NCI-H226 (cell line): Measurements from ENCODE around the gene OR5B17.
"Not testable (repeated sequence)": the region's sequence is repeated elsewhere in the genome, so short reads cannot be mapped to it uniquely, and the experiment has no call there.

Source experiments
- DNase-seq: peaks from one replicate; pipeline ENCODE4 v3.0.0-alpha.2; 2015

Gene OR5B17

GRCh38 chr11:58358969-58359368, at the start of gene OR5B17:
Gene OR5B17 (minus strand): TSS chr11:58359069. CDS start chr11:58359069, 0 bp downstream.
- no peak for DNase-seq

DNA sequence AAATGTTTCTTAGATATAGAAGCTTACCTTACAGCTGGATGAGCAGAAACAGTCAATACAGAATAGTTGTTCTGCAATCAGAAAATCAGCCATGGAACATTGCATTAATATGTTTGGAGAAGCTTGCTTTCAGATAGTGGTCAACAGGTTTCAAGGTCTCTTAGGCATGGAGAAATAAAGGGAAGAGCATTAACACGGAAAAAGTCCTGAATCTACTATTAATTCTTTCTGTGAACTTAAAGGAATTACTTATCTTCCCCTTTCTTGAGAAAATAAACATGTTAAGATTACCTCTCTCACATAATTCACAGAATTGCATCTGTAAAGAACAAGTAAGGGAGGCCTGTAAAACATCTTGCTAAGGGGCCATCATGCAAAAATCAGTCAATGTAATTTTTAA, 47.9 kb upstream of the OR5B17 start, which contains the start of gene OR5B3:
Gene OR5B3, minus strand, starts transcription at position 101 of the 400 bp plus-strand sequence. CDS start 3,465 bp downstream, outside the sequence.
- DNase-seq, result no peak

DNA sequence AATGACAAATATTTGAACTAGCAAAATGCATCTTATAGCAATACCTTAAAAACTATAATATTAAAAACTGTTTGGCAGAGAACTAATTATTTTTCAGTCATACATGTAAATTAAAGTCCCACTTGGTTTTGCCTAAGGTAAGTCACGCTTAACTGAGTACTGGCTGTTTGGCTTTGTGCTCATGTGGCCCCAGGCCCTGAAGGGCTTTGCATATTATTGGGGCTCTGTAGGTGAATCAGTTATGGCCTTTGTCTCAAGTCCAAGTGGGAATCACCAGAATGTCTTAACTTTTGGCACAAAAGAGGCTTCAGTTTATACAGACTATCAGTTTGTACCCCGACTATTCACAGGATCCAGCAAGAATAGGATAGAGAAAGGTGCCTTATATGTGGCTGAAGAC, 40.8 kb upstream of the OR5B17 start:
- not testable (repeated sequence) for DNase-seq

GRCh38 chr11:58395581-58395980, 36.7 kb upstream of the OR5B17 start:
- no peak for DNase-seq

DNA sequence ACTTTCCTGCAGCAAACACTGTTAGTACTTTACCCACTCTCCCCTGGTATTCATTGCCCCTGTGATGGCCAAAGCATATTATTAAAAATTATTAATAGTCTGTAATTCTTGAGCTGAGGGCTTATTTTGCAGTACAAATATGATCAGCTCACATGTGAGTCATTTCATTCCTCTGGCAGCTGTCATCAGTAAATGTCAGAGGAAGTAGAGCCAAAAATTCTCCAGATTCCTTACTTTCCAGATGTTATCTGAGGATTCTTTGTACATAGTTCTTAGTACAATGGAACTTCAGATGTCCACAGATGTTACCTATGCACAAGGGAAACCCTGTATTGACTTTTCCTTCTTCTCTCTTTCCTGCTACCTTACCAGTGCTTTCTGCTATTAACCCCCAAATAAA, 35.3 kb upstream of the OR5B17 start:
- DNase-seq, result peak; percentile 88

DNA sequence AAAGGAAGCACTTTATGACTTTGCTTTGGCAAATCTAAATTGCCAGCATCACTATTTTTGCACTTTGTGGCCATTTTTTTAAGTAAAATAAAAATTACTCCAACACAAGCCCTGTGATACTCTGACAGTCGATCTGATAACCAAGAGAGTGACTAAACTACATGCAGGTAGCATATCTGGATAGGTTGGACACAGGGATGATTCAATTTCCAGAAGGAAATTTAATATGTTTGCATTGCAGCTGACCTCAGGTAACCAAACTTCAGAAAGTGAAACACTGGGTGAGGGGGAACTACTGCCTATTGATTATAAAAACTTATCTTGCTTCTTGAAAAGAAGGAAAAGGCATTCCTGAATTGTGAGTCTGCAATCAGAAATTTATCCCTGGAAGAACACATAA, 33.9 kb upstream of the OR5B17 start:
- DNase-seq, result no peak

- no peak for DNase-seq
Observed at GRCh38 chr11:58391879-58392278, 33.0 kb upstream of the OR5B17 start.

- no peak for DNase-seq
Observed at GRCh38 chr11:58390551-58391063, 31.7 kb upstream of the OR5B17 start.

DNA sequence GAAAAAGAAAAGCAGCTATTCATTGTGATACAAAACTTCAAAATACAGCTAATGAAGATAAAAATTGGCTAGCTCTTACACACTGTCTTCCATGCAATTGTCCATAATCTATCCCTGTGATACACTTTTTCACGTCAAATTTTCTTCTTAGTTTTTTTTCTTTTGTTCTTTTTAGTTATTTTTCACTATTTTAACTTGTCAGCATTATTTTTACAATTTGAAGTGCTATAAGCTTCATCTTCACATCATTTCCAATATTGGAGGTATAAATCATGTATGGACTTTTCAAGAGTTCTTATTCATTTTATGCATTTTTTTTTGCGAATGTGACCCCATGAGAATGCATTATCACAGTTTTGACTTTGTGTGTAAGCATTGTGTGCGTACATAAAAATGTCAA, 4.1 kb downstream of the OR5B17 start:
- DNase-seq, result no peak

GRCh38 chr11:58345204-58345603, 13.7 kb downstream of the OR5B17 start:
- no peak for DNase-seq

DNA sequence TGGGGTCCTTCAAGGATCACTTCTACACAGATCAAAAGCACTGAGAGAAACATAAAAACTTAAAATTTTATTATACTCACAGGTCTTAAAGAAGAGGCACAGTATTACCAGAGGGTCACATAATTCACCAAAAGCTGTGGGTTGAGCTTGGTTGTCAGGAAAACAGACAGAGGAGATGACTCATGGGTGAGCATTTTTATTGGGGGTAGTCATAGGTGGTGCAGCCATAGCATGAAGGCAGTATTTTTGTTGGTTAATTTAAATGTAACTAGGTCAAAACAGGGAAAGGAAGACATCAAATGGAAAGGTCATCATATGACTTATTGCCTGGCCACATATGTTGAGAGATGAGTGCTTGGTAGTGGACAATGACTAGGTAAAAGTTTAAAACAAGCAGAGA, 24.2 kb downstream of the OR5B17 start:
- peak; percentile 80 for DNase-seq

- DNase-seq, result peak; percentile 46
Observed at GRCh38 chr11:58330861-58331260, 28.0 kb downstream of the OR5B17 start.

DNA sequence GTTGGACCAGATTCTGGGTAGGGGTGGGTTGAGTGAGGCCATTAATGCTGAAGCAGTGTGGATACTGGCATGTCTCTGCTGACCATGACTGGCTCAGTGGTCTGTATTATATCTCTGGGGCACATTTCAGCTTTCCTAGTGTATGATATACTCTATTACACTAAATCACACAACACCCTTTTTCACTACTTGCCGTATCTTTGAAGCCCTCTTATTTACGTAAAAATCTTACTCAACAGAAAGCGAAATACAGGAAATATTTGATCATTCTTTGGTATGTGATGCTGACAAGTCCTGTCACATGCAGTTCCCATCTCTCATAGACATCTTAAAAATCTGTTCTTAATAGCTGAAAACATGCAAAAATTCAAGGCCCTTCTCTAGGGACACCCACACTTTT, 40.3 kb downstream of the OR5B17 start:
- peak; percentile 38 for DNase-seq

- DNase-seq, result peak; percentile 68
Observed at GRCh38 chr11:58316142-58316541, 42.7 kb downstream of the OR5B17 start.
